Ectodermal cell (in vitro differentiated cells): Measurements from ENCODE around the gene SHTN1.

Experiments
- H3K27ac ChIP-seq: 2 replicates; pipeline ENCODE4 v1.7.0; 2013; ENCODE audit warnings: mild to moderate bottlenecking, low read depth, low read length; ENCODE audit not compliant: insufficient read depth, poor library complexity, severe bottlenecking
- H3K27me3 ChIP-seq: 2 replicates; pipeline ENCODE4 v1.7.0; 2013; ENCODE audit warnings: mild to moderate bottlenecking, low read length; ENCODE audit not compliant: insufficient read depth, control insufficient read depth, poor library complexity, severe bottlenecking
- H3K36me3 ChIP-seq: one replicate; pipeline ENCODE4 v1.7.0; 2013; ENCODE audit warnings: low read length; ENCODE audit not compliant: control insufficient read depth, insufficient read depth
- H3K4me1 ChIP-seq: one replicate; pipeline ENCODE4 v1.7.0; 2013; ENCODE audit warnings: low read length; ENCODE audit not compliant: control insufficient read depth, insufficient read depth
- H3K4me3 ChIP-seq: 2 replicates; pipeline ENCODE4 v1.7.0; 2013; ENCODE audit warnings: low read depth, low read length, control low read depth; ENCODE audit not compliant: insufficient read depth
- H3K9me3 ChIP-seq: 2 replicates; pipeline ENCODE4 v1.7.0; 2013; ENCODE audit warnings: mild to moderate bottlenecking, low read length, moderate library complexity; ENCODE audit not compliant: control insufficient read depth
- WGBS, 2 experiments: methylation state at CpG; one replicate each; pipeline ENCODE4 v1.1.7; 2013; ENCODE audit warnings: missing lambda C conversion rate in 2 of 2; 5-methylcytosine and 5-hydroxymethylcytosine counted together

The SHTN1 gene

GRCh38 chr10:116905845-116906210 lies 99.2 kb downstream of the SHTN1 start:
- Histone ChIP-seq H3K36me3 (no peaks in the 10 kb centered on the region), H3K4me1 (no peaks in the 10 kb centered on the region), H3K27me3 (no peaks in the 10 kb centered on the region), H3K27ac (no peak overlapping the region), H3K9me3 (no peaks in the 10 kb centered on the region), H3K4me3 (no peak overlapping the region)
- 96 to 98% methylated on average over 3 of the region's 3 CpGs for WGBS, 2 experiments

- Histone ChIP-seq H3K4me1 (no peaks in the 10 kb centered on the region), H3K4me3 (no peak overlapping the region), H3K27ac (no peak overlapping the region), H3K27me3 (no peaks in the 10 kb centered on the region), H3K9me3 (no peaks in the 10 kb centered on the region), H3K36me3 (no peaks in the 10 kb centered on the region)
- 96 to 100% methylated on average over 3 to 4 of the region's 4 CpGs for WGBS, 2 experiments
These were observed 105.4 kb downstream of the SHTN1 start for GRCh38 chr10:116899626-116900025.

DNA sequence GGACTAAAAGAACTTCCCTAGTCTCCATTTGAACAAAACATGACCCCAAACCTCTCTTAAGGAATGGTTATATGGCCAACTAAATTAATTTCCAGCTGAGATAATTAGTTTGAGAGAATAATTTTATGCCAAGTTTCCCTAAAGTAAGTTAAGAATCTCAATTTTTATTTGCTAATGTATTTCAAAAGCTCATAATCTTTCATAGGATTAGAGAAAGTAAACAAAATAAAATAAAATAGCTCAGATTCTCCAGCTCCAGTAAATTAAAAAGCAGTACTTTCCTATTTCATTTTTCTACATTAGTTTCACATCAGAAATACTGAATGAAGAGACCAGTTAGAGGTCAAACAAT lies 111.3 kb downstream of the SHTN1 start:
- Histone ChIP-seq H3K4me1 (peaks cover 18% of the 10 kb centered on the region), H3K36me3 (no peaks in the 10 kb centered on the region), H3K27ac (no peak overlapping the region), H3K27me3 (no peaks in the 10 kb centered on the region), H3K9me3 (no peaks in the 10 kb centered on the region), H3K4me3 (no peak overlapping the region)

- Histone ChIP-seq H3K27me3 (no peaks in the 10 kb centered on the region), H3K36me3 (no peaks in the 10 kb centered on the region), H3K9me3 (no peaks in the 10 kb centered on the region), H3K4me1 (peaks cover 18% of the 10 kb centered on the region), H3K4me3 (no peak overlapping the region), H3K27ac (no peak overlapping the region)
- WGBS, 2 experiments: 75% methylated on average over 6 to 7 of the region's 11 CpGs
These were observed 111.9 kb downstream of the SHTN1 start for GRCh38 chr10:116892907-116893685.

- Histone ChIP-seq H3K9me3 (no peaks in the 10 kb centered on the region), H3K4me1 (peaks cover 18% of the 10 kb centered on the region), H3K36me3 (no peaks in the 10 kb centered on the region), H3K27ac (no peak overlapping the region), H3K4me3 (no peak overlapping the region), H3K27me3 (no peaks in the 10 kb centered on the region)
- 92 to 97% methylated on average over 7 of the region's 7 CpGs for WGBS, 2 experiments
These were observed 113.8 kb downstream of the SHTN1 start for GRCh38 chr10:116891208-116891607.

DNA sequence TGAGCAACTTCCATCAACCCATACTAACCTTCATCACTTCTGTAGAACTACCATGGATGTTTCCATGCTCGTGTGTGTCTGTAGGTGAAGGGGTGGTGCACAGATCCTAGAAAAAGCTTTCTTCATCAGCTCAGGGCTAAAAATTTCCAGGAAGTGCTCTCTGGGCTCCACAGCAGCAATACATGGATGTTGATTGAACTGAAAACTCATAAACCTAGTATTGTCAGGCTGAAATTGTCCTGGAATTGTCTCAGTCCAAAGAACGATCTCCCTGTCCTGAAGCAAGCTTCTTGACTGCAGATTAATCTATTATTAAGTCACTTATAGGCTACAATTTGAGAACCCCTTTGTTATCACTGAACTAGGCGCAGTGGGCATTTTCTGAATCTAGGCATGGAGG lies 115.9 kb downstream of the SHTN1 start:
- Histone ChIP-seq H3K4me3 (no peak overlapping the region), H3K36me3 (no peaks in the 10 kb centered on the region), H3K9me3 (no peaks in the 10 kb centered on the region), H3K27me3 (no peaks in the 10 kb centered on the region), H3K27ac (no peak overlapping the region), H3K4me1 (peaks cover 13% of the 10 kb centered on the region)
- 59 to 81% methylated on average over 3 of the region's 3 CpGs for WGBS, 2 experiments

DNA sequence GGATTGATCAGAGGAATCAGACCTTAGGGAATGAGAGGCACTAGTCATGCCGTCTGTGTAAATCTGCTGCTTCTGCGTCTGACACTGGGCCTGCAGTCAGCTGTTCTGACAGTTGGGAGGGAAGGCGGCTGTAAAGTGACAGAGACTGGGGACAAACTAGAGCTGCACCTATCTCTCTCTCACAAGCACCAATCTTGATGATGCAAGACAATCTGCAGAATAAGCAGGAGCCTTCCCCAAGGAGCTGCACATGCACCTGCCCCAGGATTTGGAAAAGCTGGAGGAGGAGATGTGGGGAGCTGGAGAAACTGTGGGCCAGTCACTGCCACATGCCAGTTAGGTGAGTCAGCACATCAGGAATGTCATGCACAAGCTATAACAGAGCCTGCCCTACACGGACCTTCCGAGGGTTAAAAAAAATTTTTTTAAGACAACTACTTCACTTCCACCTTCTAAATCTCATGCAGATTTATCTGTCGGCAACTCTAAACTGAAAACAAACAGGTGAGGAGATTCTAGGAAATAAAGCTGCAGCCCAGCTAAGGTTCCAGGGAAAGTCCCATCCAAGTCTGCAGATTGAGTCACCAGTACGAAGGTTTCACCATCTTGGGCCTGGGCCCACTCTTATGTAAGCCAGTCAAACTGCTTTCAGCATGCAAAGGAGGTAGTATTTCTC lies 116.5 kb downstream of the SHTN1 start:
- H3K36me3 ChIP-seq: no peaks in the 10 kb centered on the region
- no peaks in the 10 kb centered on the region for H3K27me3 ChIP-seq
- 67 to 81% methylated on average over 7 of the region's 7 CpGs for WGBS, 2 experiments
- H3K27ac ChIP-seq: no peak overlapping the region
- H3K4me1 ChIP-seq: peaks cover 8% of the 10 kb centered on the region
- H3K4me3 ChIP-seq: no peak overlapping the region
- H3K9me3 ChIP-seq: no peaks in the 10 kb centered on the region

DNA sequence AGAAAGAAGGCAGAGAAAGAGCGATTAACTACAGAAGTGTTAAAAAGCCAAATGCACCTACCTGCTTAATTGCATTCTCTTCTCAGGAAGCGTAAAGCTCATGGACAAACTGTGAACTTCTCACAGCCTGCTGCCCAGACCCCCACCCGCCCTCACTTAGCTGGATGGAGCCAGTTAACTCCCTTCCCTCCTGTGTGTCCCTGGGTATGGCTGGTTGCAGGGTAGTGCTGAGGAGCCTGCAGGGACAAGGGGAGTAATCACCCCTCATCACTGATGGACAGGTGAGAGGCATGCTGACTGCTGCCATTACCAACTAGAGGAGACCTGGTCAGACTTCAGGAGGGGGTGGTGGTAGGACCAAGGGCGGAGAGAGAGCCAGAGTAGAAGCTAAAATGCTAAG lies 118.2 kb downstream of the SHTN1 start:
- H3K27me3 ChIP-seq: peaks cover 3% of the 10 kb centered on the region
- no peaks in the 10 kb centered on the region for H3K9me3 ChIP-seq
- H3K27ac ChIP-seq: no peak overlapping the region
- no peaks in the 10 kb centered on the region for H3K36me3 ChIP-seq
- WGBS, 2 experiments: 75 to 86% methylated on average over 4 of the region's 4 CpGs
- no peaks in the 10 kb centered on the region for H3K4me1 ChIP-seq
- H3K4me3 ChIP-seq: no peak overlapping the region

- 92 to 93% methylated on average over 2 of the region's 2 CpGs for WGBS, 2 experiments
- no peaks in the 10 kb centered on the region for H3K36me3 ChIP-seq
- H3K9me3 ChIP-seq: no peaks in the 10 kb centered on the region
- peaks cover 15% of the 10 kb centered on the region for H3K27me3 ChIP-seq
- peaks cover 13% of the 10 kb centered on the region for H3K4me1 ChIP-seq
- no peak overlapping the region for H3K27ac ChIP-seq
- no peak overlapping the region for H3K4me3 ChIP-seq
These were observed 122.3 kb downstream of the SHTN1 start for GRCh38 chr10:116882639-116883038.

- peaks cover 21% of the 10 kb centered on the region for H3K27me3 ChIP-seq
- WGBS, 2 experiments: 71 to 75% methylated on average over 10 of the region's 10 CpGs
- no peak overlapping the region for H3K27ac ChIP-seq
These were observed 124.1 kb downstream of the SHTN1 start for GRCh38 chr10:116880716-116881482.

More at GRCh38 chr10:116880716-116881482, 124.1 kb downstream of the SHTN1 start:
- no peak overlapping the region for H3K4me3 ChIP-seq
- peaks cover 13% of the 10 kb centered on the region for H3K4me1 ChIP-seq
- no peaks in the 10 kb centered on the region for H3K9me3 ChIP-seq
- no peaks in the 10 kb centered on the region for H3K36me3 ChIP-seq
